Hepatocyte (in vitro differentiated cells): ENCODE data around the gene VAC14. TPM values are rescaled to one million over a fixed set of nuclear protein-coding genes. Genes with fewer than 3 reads are reported as not detected.
A peak's percentile ranks its signal among the peaks of the same experiment; 100 is the strongest.

Source experiments
- DNase-seq: peaks from one replicate; pipeline ENCODE4 v3.0.0-alpha.2; 2016; ENCODE audit warnings: low spot score
- H2AFZ ChIP-seq: fragments of 200-600 bp; sonication (generic); 2 replicates; pipeline ENCODE4 v1.6.0; 2016; ENCODE audit warnings: antibody characterized with exemption, mild to moderate bottlenecking
- H3K27ac ChIP-seq: fragments of 200-600 bp; sonication (generic); 2 replicates; pipeline ENCODE4 v1.5.1; 2016; ENCODE audit warnings: mild to moderate bottlenecking
- H3K27me3 ChIP-seq: fragments of 200-600 bp; sonication (generic); 2 replicates; pipeline ENCODE4 v1.6.1; 2016
- H3K36me3 ChIP-seq: fragments of 200-600 bp; sonication (generic); replicated peaks from 2 replicates; pipeline ENCODE4 v1.5.1; 2016; ENCODE audit warnings: low read depth; ENCODE audit not compliant: insufficient read depth
- H3K4me1 ChIP-seq: fragments of 200-600 bp; sonication (generic); 2 replicates; pipeline ENCODE4 v1.5.1; 2016; ENCODE audit warnings: mild to moderate bottlenecking, moderate library complexity; ENCODE audit not compliant: insufficient read depth
- H3K4me2 ChIP-seq: fragments of 200-600 bp; sonication (generic); 2 replicates; pipeline ENCODE4 v1.6.0; 2016
- H3K4me3 ChIP-seq: fragments of 200-600 bp; sonication (generic); 2 replicates; pipeline ENCODE4 v1.5.1; 2016; ENCODE audit warnings: mild to moderate bottlenecking
- H3K79me2 ChIP-seq: fragments of 200-600 bp; sonication (generic); 2 replicates; pipeline ENCODE4 v1.6.0; 2017; ENCODE audit warnings: mild to moderate bottlenecking
- H3K9me2 ChIP-seq: fragments of 200-600 bp; sonication (generic); replicated peaks from 2 replicates; pipeline ENCODE4 v1.6.0; 2017; ENCODE audit warnings: mild to moderate bottlenecking; ENCODE audit not compliant: insufficient read depth
- H3K9me3 ChIP-seq: fragments of 200-600 bp; sonication (generic); 2 replicates; pipeline ENCODE4 v1.5.1; 2016; ENCODE audit warnings: low read depth, mild to moderate bottlenecking
- H4K20me1 ChIP-seq: fragments of 200-600 bp; sonication (generic); 2 replicates; pipeline ENCODE4 v1.6.0; 2016; ENCODE audit warnings: mild to moderate bottlenecking; ENCODE audit not compliant: insufficient read depth, poor library complexity, severe bottlenecking
- CTCF ChIP-seq: fragments of 200-600 bp; sonication (generic); IDR thresholded peaks from 2 replicates; pipeline ENCODE4 v1.5.1; 2016; ENCODE audit warnings: antibody characterized with exemption, mild to moderate bottlenecking; ENCODE audit not compliant: poor library complexity
- EZH2 ChIP-seq: fragments of 200-600 bp; sonication (generic); IDR thresholded peaks from 2 replicates; pipeline ENCODE4 v1.6.1; 2016; ENCODE audit warnings: antibody characterized with exemption, mild to moderate bottlenecking, borderline replicate concordance
- EZH2phosphoT487 ChIP-seq: fragments of 200-600 bp; sonication (generic); IDR thresholded peaks from one replicate; pipeline ENCODE4 v1.6.1; 2018; ENCODE audit warnings: antibody characterized with exemption, mild to moderate bottlenecking, low read depth, moderate library complexity; ENCODE audit not compliant: unreplicated experiment, severe bottlenecking
- WGBS: methylation state at CpG from one replicate; pipeline ENCODE4 v1.1.6; 2016; ENCODE audit warnings: low lambda C conversion rate; ENCODE audit errors: missing lambda C conversion rate; 5-methylcytosine and 5-hydroxymethylcytosine counted together
- polyA plus RNA-seq: library from polyadenylated mRNA; unstranded; fragments of >200 nt; fragmentation: Nextera tagmentation; extraction: Ambion mirVana; gene quantifications from 2 replicates; pipeline ENCODE4 v1.2.1, GENCODE V29; 2016
- total RNA-seq: library from RNA; depleted of rRNA; stranded (reverse); fragments of >200 nt; gene quantifications from 2 replicates; pipeline ENCODE4 v1.2.3, GENCODE V29; 2014

Gene VAC14
- total and polyA plus RNA-seq, 2 experiments from 2014 or later: 35.8 to 49.4 TPM

- no peaks in the 10 kb centered on the region for H3K27me3 ChIP-seq
- H3K9me3 ChIP-seq: no peaks in the 10 kb centered on the region
- no peaks in the 10 kb centered on the region for H3K36me3 ChIP-seq
- peak overlapping the region; percentile 48 for H3K4me2 ChIP-seq
- H2AFZ ChIP-seq: no peak overlapping the region
- H4K20me1 ChIP-seq: no peaks in the 10 kb centered on the region
- H3K9me2 ChIP-seq: no peaks in the 10 kb centered on the region
- H3K4me1 ChIP-seq: peaks cover 32% of the 10 kb centered on the region
- H3K79me2 ChIP-seq: no peaks in the 10 kb centered on the region
- peak; percentile 40 for DNase-seq
- peak overlapping the region; percentile 80 for H3K27ac ChIP-seq
- TF ChIP-seq EZH2 (no peak), EZH2phosphoT487 (no peak), CTCF (no peak)
- H3K4me3 ChIP-seq: no peak overlapping the region
- WGBS: 67% methylated on average over 31 of the region's 31 CpGs
Observed at GRCh38 chr16:70725912-70726828, 74.8 kb downstream of the VAC14 start.

- no peaks in the 10 kb centered on the region for H3K27me3 ChIP-seq
- H3K27ac ChIP-seq: peak overlapping the region; percentile 80
- H3K9me3 ChIP-seq: no peaks in the 10 kb centered on the region
- H3K4me1 ChIP-seq: peaks cover 32% of the 10 kb centered on the region
- no peak overlapping the region for H2AFZ ChIP-seq
- no peaks in the 10 kb centered on the region for H4K20me1 ChIP-seq
- H3K4me3 ChIP-seq: no peak overlapping the region
- DNase-seq: peak; percentile 45
- 62% methylated on average over 20 of the region's 22 CpGs for WGBS
- H3K79me2 ChIP-seq: no peaks in the 10 kb centered on the region
- no peaks in the 10 kb centered on the region for H3K9me2 ChIP-seq
- H3K36me3 ChIP-seq: no peaks in the 10 kb centered on the region
- H3K4me2 ChIP-seq: peak overlapping the region; percentile 48
- no peak for TF ChIP-seq CTCF
- TF ChIP-seq EZH2: no peak
- no peak for TF ChIP-seq EZH2phosphoT487
Observed at GRCh38 chr16:70725024-70725911, 75.7 kb downstream of the VAC14 start.

- Histone ChIP-seq H3K4me3 (no peak overlapping the region), H2AFZ (no peak overlapping the region), H3K27ac (peak overlapping the region; percentile 80), H3K4me1 (peaks cover 32% of the 10 kb centered on the region), H3K9me2 (no peaks in the 10 kb centered on the region), H3K36me3 (no peaks in the 10 kb centered on the region), H4K20me1 (no peaks in the 10 kb centered on the region), H3K27me3 (no peaks in the 10 kb centered on the region), H3K4me2 (no peak overlapping the region), H3K9me3 (no peaks in the 10 kb centered on the region), H3K79me2 (no peaks in the 10 kb centered on the region)
- TF ChIP-seq EZH2: no peak
- no peak for TF ChIP-seq EZH2phosphoT487
- DNase-seq: no peak
- WGBS: 75% methylated on average over 15 of the region's 15 CpGs
Observed at GRCh38 chr16:70724146-70725023, 76.6 kb downstream of the VAC14 start.
